ENCODE results near the gene ASS1.

- TF ChIP-seq CTCF (conservative IDR thresholded peaks at IDR 0.05; ENCODE audit: low read depth, low read length) (no peak), EZH2 (IDR thresholded peaks at IDR 0.05; ENCODE audit: borderline replicate concordance, low read depth, low read length, poor library complexity, severe bottlenecking) (no peak)
Observed at GRCh38 chr9:130444565-130445221, at the start of gene ASS1.
